HG02623 (cell line): Measurements from ENCODE around the gene C3orf49.

Source experiments
- ATAC-seq: cut with Tn5 transposase; IDR thresholded peaks from one replicate; pipeline ENCODE4 v1.9.1; 2021; ENCODE audit warnings: moderate library complexity; ENCODE audit not compliant: unreplicated experiment

C3orf49 gene

GRCh38 chr3:63878394-63879060, 59.4 kb downstream of the C3orf49 start:
- ATAC-seq, result no peak

GRCh38 chr3:63880653-63881052, 61.6 kb downstream of the C3orf49 start:
- no peak for ATAC-seq

DNA sequence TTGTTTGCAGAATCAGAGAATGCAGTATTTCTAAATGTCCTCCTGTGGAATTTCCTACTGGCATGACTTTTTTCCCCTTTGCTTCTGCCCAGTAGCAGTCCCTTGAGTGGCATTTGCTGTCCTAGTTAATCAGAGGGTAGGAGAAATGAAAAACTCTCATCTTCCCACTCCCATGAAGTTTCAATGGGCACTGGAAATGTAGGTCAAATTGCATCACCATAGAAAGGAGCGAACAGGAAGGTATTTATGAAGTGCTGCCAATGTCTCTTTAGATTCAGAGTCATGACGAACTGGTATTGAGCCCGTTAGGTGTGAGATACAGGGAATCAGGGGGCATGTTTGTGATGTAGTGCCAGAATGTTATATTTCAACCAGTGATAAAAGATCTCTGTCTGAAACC, 67.8 kb downstream of the C3orf49 start:
- no peak for ATAC-seq

- ATAC-seq, result no peak
Observed at GRCh38 chr3:63891518-63891917, 72.4 kb downstream of the C3orf49 start.

DNA sequence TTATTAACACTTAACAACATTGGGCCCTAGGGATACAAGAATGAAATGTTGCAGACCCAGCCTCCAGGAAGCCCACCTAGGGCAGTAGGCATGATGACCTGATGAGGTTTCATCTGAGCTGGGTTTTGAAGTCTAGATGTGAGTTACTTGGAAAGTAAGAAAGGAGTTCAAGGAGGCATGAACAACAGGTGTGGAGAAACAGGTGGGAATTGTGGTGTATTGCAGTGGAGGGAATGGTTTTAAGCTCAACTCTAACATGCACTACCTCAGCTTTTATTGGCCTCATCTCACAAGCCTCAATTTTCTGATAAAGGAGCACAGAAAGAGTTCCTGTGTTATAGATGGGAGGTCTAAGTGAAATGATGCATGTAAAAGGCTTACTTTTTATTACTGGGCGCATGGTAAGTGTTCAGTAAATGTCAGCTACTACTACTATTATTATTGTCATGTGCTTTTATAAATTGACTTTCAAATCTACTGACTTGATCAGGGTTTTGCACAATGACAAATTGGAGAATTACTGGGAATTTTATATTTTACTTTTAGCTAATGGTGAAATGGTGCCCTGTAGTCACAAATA, 73.8 kb downstream of the C3orf49 start:
- ATAC-seq, result no peak

- ATAC-seq, result no peak
Observed at GRCh38 chr3:63895422-63896189, 76.5 kb downstream of the C3orf49 start.

GRCh38 chr3:63896332-63897030, 77.4 kb downstream of the C3orf49 start:
- peak; percentile 59 for ATAC-seq
